GM19099 (cell line): ENCODE measurements around the gene SULF2.

Experiments used
- POLR2A ChIP-seq: IDR thresholded peaks from 3 replicates; pipeline ENCODE4 v1.6.1; 2011; ENCODE audit warnings: low read depth; ENCODE audit not compliant: insufficient read length; ENCODE audit errors: extremely low read depth

The SULF2 gene

DNA sequence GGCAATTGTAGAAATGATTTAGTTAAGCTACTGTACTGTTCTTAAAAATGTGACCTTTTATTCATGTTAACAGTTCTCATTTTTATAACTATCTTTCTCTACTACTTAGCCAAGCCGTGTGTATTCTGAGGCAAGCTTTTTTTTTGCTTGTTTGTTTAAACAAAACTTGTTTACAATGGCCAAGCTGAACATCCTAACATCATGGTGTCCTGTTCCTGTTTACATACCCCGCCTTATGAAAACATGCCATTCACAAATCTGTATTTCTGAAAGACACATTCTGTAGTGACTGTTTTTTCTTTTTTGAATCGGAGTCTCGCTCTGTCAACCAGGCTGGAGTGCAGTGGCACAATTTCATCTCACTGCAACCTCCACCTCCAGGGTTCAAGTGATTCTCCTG is 142.7 kb downstream of the SULF2 start:
- no peak for TF ChIP-seq POLR2A

DNA sequence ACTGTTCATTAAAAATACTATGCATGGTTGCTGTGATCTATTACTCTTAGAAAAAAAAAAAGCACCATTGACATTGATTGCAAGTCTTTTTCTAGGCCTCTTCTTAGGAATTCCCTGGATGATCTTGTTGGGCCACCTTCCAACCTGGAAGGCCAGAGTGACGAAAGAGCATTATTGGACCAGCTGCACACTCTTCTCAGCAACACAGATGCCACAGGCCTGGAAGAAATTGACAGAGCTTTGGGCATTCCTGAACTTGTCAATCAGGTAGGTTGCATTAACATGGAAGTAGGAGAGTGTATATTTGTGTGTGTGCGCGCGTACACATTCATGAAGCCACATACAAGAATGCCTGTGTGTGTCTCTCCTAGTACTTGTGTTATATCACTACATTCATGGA is 143.2 kb downstream of the SULF2 start:
- no peak for TF ChIP-seq POLR2A

DNA sequence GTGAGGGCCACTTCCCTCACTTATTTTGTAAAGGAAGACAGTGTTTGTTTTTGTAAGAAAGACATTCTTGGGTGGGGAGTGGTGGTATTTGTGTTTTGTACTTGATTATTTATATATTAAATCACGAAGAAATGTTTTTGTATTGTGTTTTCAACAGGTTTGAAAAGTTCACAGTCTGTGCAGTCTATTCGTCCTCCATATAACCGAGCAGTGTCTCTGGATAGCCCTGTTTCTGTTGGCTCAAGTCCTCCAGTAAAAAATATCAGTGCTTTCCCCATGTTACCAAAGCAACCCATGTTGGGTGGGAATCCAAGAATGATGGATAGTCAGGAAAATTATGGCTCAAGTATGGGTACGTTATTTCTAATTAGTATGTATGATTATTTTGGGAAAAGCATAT is 146.4 kb downstream of the SULF2 start:
- no peak for TF ChIP-seq POLR2A

DNA sequence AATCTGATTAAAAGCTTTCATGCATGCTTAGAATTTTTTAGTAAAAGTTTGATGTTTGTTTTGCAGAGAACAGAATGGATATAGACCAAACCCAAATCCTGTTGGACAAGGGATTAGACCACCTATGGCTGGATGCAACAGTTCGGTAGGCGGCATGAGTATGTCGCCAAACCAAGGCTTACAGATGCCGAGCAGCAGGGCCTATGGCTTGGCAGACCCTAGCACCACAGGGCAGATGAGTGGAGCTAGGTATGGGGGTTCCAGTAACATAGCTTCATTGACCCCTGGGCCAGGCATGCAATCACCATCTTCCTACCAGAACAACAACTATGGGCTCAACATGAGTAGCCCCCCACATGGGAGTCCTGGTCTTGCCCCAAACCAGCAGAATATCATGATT is 150.0 kb downstream of the SULF2 start:
- TF ChIP-seq POLR2A = no peak

DNA sequence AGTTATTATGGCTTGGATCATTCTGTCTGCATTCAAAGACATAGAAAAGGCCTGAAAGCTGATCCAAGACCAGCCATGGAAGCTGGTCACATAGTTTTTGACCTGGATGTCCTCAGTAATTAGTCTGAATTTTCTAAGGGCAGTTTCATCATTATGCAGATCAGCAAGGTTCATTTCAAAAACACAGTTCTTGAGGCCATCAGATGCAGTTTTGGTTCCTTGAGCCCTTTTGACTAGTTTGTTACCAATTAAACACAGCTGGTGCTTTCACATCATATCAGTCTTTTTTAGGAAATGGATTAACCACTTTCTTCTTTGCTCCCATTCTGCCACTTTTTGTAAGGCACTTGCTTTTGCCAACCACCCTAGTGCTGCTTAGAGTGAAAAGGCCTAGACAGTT is 154.2 kb downstream of the SULF2 start:
- no peak for TF ChIP-seq POLR2A

DNA sequence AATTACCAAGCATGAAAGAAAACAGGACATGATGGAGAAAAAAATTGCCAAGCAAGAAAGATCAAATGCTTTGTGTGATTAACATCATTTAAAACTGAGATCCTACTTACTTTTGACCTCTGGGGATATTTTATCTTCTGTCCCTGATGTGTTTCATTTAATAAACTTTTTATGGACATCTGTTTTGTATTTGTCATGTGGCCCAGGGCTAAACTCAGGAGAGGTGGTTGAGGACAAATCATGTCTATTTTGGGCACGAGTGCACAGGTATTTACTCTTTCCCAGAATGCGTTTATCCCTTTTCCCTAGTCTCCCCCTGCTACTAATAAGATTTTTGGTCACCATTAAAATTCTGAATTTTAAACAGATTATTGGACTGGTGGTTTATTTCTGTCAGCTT is 155.4 kb downstream of the SULF2 start:
- TF ChIP-seq POLR2A = no peak

DNA sequence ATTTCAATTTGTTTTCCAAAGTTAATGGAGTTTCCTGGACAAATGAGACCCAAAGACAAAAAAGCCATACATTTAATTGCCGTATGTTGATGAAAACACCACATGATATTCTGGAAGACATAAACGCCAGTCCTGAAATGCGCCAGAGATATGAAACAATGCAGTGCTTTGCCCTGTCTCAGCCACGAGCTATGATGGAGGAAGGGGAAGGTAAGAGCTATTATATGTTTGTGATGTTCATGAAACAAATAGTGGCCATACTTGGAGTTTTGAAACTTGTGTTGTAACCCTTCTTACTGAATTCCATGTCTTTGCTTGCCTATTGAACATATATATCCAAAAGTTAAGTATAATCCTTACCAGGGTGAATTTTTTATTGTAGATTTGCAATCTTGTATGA is 157.7 kb downstream of the SULF2 start:
- no peak for TF ChIP-seq POLR2A

DNA sequence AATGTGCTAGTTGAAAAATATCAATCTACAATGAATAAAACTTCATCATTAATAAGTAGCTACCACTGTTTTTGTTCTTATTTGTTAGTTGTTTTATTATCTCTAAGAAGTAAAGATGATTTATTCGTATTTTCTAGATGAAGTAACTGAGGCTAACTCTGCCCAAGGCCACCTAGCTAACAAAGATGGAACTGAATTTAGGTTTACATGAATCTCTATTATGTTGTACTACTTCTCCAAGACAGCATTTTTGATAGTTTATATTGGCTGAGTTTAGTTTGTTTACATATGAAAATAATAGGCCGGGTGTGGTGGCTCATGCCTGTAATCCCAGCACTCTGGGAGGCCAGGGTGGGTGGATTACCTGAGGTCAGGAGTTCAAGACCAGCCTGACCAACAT is 162.1 kb downstream of the SULF2 start:
- no peak for TF ChIP-seq POLR2A

DNA sequence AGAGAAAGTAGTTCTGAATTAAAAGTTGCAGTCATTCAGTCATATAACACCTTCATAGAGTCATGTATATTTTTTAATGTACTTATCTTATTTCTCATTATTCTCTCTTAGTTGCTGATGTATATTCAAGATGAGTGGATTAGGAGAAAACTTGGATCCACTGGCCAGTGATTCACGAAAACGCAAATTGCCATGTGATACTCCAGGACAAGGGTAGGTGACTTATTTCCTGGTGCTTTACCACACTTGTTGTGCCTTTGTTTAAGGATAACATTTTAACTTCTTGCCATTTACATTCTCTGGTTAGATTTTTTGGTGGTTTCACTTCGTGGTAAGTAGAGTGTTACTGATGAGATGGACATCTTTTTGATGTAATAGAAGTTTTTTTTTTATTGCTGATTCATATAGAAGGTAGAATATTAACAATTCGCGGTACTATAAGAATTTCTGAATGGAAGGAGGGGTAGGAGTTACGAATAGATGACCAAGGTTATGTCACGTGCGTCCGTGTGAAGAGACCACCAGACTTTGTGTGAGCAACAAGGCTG is 163.1 kb downstream of the SULF2 start:
- no peak for TF ChIP-seq POLR2A

DNA sequence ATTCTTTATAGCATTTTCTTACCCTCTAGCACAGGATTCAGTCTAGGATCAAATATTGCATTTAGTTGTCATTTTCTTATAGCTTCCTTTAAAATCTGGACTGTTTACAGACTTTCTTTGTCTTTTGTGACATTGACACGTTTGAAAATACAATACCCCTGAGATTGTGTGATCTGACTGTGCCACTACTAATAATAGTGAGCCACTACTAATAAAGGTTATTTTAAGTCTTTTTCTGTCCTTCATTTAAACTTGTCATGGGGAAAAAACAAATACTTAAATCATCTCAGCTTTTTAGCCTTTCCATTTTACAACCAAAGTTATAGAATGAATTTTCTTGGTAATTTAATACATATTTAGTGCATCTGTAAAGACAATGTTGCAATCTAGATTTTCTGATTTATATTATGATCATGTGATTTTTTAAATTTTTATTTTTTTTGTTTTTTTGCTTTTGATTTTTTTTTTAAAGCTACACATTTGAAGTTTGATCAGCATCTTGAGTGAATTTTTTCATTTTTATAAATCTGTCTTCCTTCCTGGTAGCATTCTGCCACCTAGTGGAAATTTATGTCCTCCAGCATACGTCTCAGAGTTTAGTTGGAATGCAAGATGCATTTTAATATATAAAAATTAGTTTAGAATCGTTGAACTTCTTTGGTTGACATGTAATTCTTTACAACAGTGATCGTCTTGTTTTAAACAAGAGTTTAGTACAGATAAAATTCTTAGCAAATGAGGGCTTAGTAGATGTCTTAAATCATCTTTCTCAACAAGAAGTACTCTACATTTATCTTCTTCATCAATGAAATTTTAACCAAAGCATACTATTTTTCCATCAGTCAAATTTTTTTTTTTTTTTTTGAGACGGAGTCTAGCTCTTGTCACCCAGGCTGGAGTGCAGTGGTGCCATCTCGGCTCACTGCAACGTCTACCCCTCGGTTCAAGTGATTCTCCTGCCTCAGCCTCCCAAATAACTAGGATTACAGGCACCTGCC is 164.2 kb downstream of the SULF2 start:
- no peak for TF ChIP-seq POLR2A

DNA sequence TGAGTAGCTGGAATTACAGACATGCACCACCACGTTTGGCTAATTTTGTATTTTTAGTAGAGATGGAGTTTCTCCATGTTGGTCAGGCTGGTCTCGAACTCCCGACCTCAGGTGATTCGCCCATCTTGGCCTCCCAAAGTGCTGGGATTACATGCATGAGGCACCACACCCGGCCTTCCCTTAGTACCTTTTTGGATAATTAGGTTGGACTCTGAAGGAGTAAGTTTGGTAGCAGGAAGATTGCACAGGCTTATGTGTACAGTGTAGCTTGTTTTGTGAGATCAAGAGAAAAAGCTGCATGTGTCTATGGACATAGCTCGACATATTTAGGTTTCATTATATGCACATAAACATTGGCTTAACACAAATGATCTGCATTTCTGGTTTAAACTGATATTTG is 166.8 kb downstream of the SULF2 start:
- TF ChIP-seq POLR2A = no peak

DNA sequence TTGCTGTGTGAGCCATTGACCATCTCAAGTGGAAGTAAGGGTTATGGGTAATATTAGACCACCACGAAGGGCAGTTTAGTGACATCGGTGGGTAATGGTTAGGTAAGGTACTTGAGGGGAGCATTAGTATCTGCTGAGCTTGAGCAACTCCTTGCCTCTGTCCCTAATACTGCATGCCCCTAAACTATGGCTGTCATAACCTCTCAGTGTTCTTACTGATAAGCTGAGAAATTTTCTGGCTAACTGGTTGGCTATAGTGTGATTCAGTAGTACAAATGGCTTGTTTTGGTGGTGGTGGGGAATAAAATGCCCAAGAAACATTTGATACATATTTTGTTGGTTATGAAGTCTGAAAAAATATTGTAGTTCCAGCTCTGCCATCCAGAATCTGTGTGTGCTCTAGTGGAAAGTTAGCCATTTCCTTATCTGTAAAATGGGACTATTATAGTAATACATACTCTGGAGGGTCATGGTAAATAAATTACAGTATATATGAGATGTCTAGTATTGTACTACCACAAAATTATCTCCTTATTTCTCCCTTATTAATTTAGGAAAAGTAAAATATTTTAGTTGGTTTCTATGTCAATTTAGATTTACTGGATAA is 170.5 kb downstream of the SULF2 start:
- TF ChIP-seq POLR2A = no peak

DNA sequence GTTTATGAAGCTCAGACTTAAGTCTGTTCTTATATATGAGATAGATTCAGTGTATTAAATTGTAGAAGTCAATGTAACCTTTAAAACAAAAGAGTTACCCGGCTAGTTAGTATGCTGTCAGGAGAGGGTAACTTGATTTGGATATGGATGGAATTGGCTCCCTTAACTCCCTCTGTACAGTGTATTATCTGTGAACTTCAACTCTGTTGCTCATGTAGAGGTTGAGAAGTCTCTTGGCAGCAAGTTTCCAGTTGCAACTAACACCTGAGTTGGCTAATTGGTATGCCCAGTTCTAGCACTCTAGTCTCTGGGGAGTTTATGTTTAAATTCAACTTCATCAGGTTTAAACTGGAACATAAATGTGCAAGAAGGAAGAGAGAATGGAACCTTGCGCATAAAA is 172.6 kb downstream of the SULF2 start:
- TF ChIP-seq POLR2A = no peak

DNA sequence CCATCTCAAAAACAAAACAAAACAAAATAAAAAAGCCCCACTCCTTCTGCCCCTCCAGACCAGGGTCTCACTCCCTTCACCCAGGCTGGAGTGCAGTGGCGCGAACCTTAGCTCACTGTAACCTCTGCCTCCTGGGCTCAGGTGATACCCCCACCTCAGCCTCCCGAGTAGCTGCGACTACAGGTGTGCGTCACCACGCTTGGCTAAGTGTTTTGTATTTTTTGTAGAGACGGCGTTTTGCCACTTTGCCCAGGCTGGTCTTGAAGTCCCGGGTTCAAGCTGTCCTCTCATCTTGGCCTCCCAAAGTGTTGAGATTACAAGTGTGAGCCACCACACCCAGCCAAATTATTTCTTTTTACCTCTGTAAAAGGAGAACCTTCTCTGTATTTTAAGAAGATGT is 173.5 kb downstream of the SULF2 start:
- TF ChIP-seq POLR2A = no peak

DNA sequence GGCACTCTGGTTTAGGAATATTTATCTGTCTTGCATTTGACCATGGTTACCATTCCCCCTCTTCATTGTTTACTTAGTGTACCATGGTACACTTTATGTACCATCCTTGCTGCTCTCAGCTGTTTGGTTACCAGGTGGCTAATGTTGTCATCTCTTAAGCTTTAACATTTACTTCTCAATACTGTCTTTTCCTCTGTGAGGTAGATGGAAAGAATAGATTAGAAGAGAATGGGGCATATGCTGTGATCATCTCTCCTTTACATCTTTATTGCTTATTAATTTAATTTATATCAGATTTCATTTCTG is 174.4 kb downstream of the SULF2 start:
- TF ChIP-seq POLR2A = no peak
